Left colon (tissue), 2 donors: Measurements from ENCODE around the gene RNU1-4. TPM values are rescaled to one million over a fixed set of nuclear protein-coding genes. Genes with fewer than 3 reads are reported as not detected.
"Not testable (repeated sequence)": the region's sequence is repeated elsewhere in the genome, so short reads cannot be mapped to it uniquely, and the experiment has no call there.

Experiments
- ATAC-seq: fragments of 200-7000 bp; cut with Tn5 transposase; one replicate; pipeline ENCODE4 v1.9.1; 2020; ENCODE audit warnings: mild to moderate bottlenecking, moderate library complexity
- DNase-seq, 2 donors: peaks; one replicate each; pipeline ENCODE4 v3.0.0-alpha.2; 2020
- intact Hi-C, 2 donors: fragments of 100-400 bp; cut with DNase I in 1 of 2; cut with micrococcal nuclease in 1 of 2; formaldehyde crosslinking; loops; one replicate each; pipeline versions ENCODE4 v1.11.2 to v1.14.0; 2022; cut with DNase I, micrococcal nuclease
- long read RNA-seq: library from polyadenylated mRNA; unstranded; transcript quantifications from one replicate; pipeline ENCODE4 v2.0.0, GENCODE V29; 2021
- total RNA-seq, 2 donors: library from RNA; stranded (reverse); fragmentation: NEBNext Ultra II Directional; extraction: Animal tissue kit (Norgen Biotek cat#: 25700); gene quantifications; one replicate each; pipeline ENCODE4 v1.2.1, GENCODE V29; 2021
- donor health status: DM: no; HTN: no; CAD: no.
- donor health status: DM: yes; HTN: yes; CAD: no.

The RNU1-4 gene
- 1,000 to 10,000 TPM; 3,977 to 5,589 TPM for total RNA-seq
- long read RNA-seq: 0 reads

GRCh38 chr1:16740047-16740964 lies at the start of gene RNU1-4:
Gene RNU1-4 (plus strand): TSS chr1:16740516.
- intact Hi-C loops, DNase-seq: not testable (repeated sequence)
- peak; percentile 98 for ATAC-seq

GRCh38 chr1:16690971-16691682 lies 49.2 kb upstream of the RNU1-4 start:
- DNase-seq, ATAC-seq: not testable (repeated sequence)

GRCh38 chr1:16692283-16692682 lies 48.0 kb upstream of the RNU1-4 start:
- DNase-seq, intact Hi-C loops, ATAC-seq: not testable (repeated sequence)

More at GRCh38 chr1:16690971-16691682, 49.2 kb upstream of the RNU1-4 start:
- intact Hi-C loops: not testable (repeated sequence)

GRCh38 chr1:16692717-16693448 lies 47.4 kb upstream of the RNU1-4 start:
- not testable (repeated sequence) for DNase-seq
- ATAC-seq: peak; percentile 3

GRCh38 chr1:16693449-16694307 lies 46.6 kb upstream of the RNU1-4 start:
- ATAC-seq, intact Hi-C loops, DNase-seq: not testable (repeated sequence)

More at GRCh38 chr1:16692717-16693448, 47.4 kb upstream of the RNU1-4 start:
- intact Hi-C loops: not testable (repeated sequence)

GRCh38 chr1:16694308-16694702 lies 46.0 kb upstream of the RNU1-4 start:
- intact Hi-C loops, DNase-seq, ATAC-seq: not testable (repeated sequence)

- ATAC-seq, DNase-seq, intact Hi-C loops: not testable (repeated sequence)
Observed at GRCh38 chr1:16696507-16697150, 43.7 kb upstream of the RNU1-4 start.

- intact Hi-C loops: not testable (repeated sequence)
- ATAC-seq (peak; percentile 82), DNase-seq (peak in 1 of 2 donors; percentile 52)
Observed at GRCh38 chr1:16697152-16697551, 43.2 kb upstream of the RNU1-4 start.

GRCh38 chr1:16699440-16699839 lies 40.9 kb upstream of the RNU1-4 start:
- DNase-seq, intact Hi-C loops, ATAC-seq: not testable (repeated sequence)

- intact Hi-C loops, ATAC-seq, DNase-seq: not testable (repeated sequence)
Observed at GRCh38 chr1:16700138-16700895, 40.0 kb upstream of the RNU1-4 start.

GRCh38 chr1:16701189-16701588 lies 39.1 kb upstream of the RNU1-4 start:
- intact Hi-C loops, DNase-seq: not testable (repeated sequence)
- peak; percentile 6 for ATAC-seq

GRCh38 chr1:16702280-16702679 lies 38.0 kb upstream of the RNU1-4 start:
- ATAC-seq, intact Hi-C loops, DNase-seq: not testable (repeated sequence)

GRCh38 chr1:16703141-16703540 lies 37.2 kb upstream of the RNU1-4 start:
- ATAC-seq: peak; percentile 62
- intact Hi-C loops, DNase-seq: not testable (repeated sequence)

- intact Hi-C loops, DNase-seq: not testable (repeated sequence)
- peak; percentile 12 for ATAC-seq
Observed at GRCh38 chr1:16703602-16704001, 36.7 kb upstream of the RNU1-4 start.

- DNase-seq, intact Hi-C loops, ATAC-seq: not testable (repeated sequence)
Observed at GRCh38 chr1:16704076-16704475, 36.2 kb upstream of the RNU1-4 start.

GRCh38 chr1:16704502-16705100 lies 35.7 kb upstream of the RNU1-4 start:
- ATAC-seq, intact Hi-C loops, DNase-seq: not testable (repeated sequence)
